H1 (cell line): ENCODE data around the gene CEP78. TPM values are rescaled to one million over a fixed set of nuclear protein-coding genes. Genes with fewer than 3 reads are reported as not detected.

Experiments
- CTCF ChIA-PET: fragments of 300-600 bp; sonication (Branson Sonifier 250); formaldehyde crosslinking; loops from one replicate; lab custom pipeline; 2021; ENCODE audit not compliant: partially characterized antibody; lab: Charles Lee
- POLR2A ChIA-PET: fragments of 300-600 bp; sonication (Branson Sonifier 250); formaldehyde crosslinking; loops from one replicate; lab custom pipeline; 2021; ENCODE audit warnings: inconsistent platforms; ENCODE audit not compliant: partially characterized antibody; lab: Charles Lee
- DNase-seq, 2 experiments: peaks; one replicate each; pipeline versions ENCODE4 v3.0.0 to v3.0.0-alpha.2; 2010 to 2022; ENCODE audit warnings: low spot score in 2 of 2, low read depth in 1 of 2, mixed read lengths in 1 of 2
- FAIRE-seq: peaks from 2 replicates; lab custom pipeline; 2011; peaks lifted over from hg19 to GRCh38; lab: Jason Lieb, UNC
- H2AFZ ChIP-seq: 2 replicates; pipeline ENCODE4 v1.8.1; 2012; ENCODE audit warnings: low read length, inconsistent platforms
- H2AK5ac ChIP-seq: 2 replicates; pipeline ENCODE4 v1.6.1; 2013; ENCODE audit warnings: low read depth, low read length
- H2BK120ac ChIP-seq: replicated peaks from 2 replicates; pipeline ENCODE3; 2013; ENCODE audit warnings: low read depth, low read length, inconsistent platforms
- H2BK12ac ChIP-seq: 2 replicates; pipeline ENCODE4 v1.6.1; 2013; ENCODE audit warnings: low read depth, low read length
- H2BK15ac ChIP-seq: 2 replicates; pipeline ENCODE4 v1.6.1; 2013; ENCODE audit warnings: low read length
- H2BK20ac ChIP-seq: 2 replicates; pipeline ENCODE4 v1.6.1; 2013; ENCODE audit warnings: low read length
- H2BK5ac ChIP-seq: 2 replicates; pipeline ENCODE4 v1.6.1; 2013; ENCODE audit warnings: low read depth, low read length
- H3K14ac ChIP-seq: 2 replicates; pipeline ENCODE4 v1.6.1; 2013; ENCODE audit warnings: inconsistent platforms; ENCODE audit not compliant: insufficient read length
- H3K18ac ChIP-seq: 2 replicates; pipeline ENCODE4 v1.6.1; 2013; ENCODE audit warnings: low read length; ENCODE audit errors: extremely low read depth
- H3K23ac ChIP-seq: 2 replicates; pipeline ENCODE4 v1.6.1; 2013; ENCODE audit warnings: inconsistent platforms; ENCODE audit not compliant: insufficient read length
- H3K23me2 ChIP-seq: 2 replicates; pipeline ENCODE4 v1.6.1; 2013; ENCODE audit warnings: low read depth, low read length
- H3K27ac ChIP-seq: 2 replicates; pipeline ENCODE4 v1.6.1; 2011; ENCODE audit warnings: low read depth, low read length, inconsistent platforms
- H3K27me3 ChIP-seq, 4 experiments: replicated peaks in 1 of 4; 1 replicate in 1 of 4; 2 replicates in 3 of 4; pipeline versions ENCODE4 v1.6.1 to v1.8.1; 2011 to 2013; ENCODE audit warnings: low read length in 3 of 4, mild to moderate bottlenecking in 3 of 4, inconsistent platforms in 2 of 4, mixed read lengths in 2 of 4, moderate library complexity in 1 of 4; ENCODE audit not compliant: control insufficient read depth in 3 of 4, insufficient read depth in 3 of 4; ENCODE audit errors: extremely low read depth in 1 of 4
- H3K36me3 ChIP-seq, 4 experiments: 2 replicates each; pipeline versions ENCODE4 v1.6.1 to v1.8.1; 2011 to 2013; ENCODE audit warnings: mild to moderate bottlenecking in 4 of 4, low read length in 3 of 4, moderate library complexity in 2 of 4, control low read depth in 1 of 4, inconsistent platforms in 1 of 4; ENCODE audit not compliant: insufficient read depth in 4 of 4, control insufficient read depth in 2 of 4
- H3K4ac ChIP-seq: replicated peaks from 2 replicates; pipeline ENCODE3; 2013; ENCODE audit warnings: low read length, low read depth, mixed read lengths, inconsistent platforms; ENCODE audit not compliant: insufficient read length
- H3K4me1 ChIP-seq, 4 experiments: replicated peaks in 1 of 4; 1 replicate in 1 of 4; 2 replicates in 3 of 4; pipeline versions ENCODE4 v1.6.1 to v1.8.1; 2011 to 2013; ENCODE audit warnings: low read length in 3 of 4, inconsistent platforms in 2 of 4, mixed read lengths in 1 of 4; ENCODE audit not compliant: insufficient read depth in 4 of 4, control insufficient read depth in 3 of 4
- H3K4me2 ChIP-seq, 2 experiments: 2 replicates each; pipeline versions ENCODE4 v1.6.1 to v1.8.1; 2011 to 2013; ENCODE audit warnings: low read depth in 2 of 2, low read length in 2 of 2, control low read depth in 1 of 2, inconsistent platforms in 1 of 2, mild to moderate bottlenecking in 1 of 2; ENCODE audit not compliant: insufficient read depth in 1 of 2
- H3K4me3 ChIP-seq, 4 experiments: fragments of 200-600, 300-600 bp in 1 of 4; sonication (generic), shearing (Covaris generic), sonication (Bioruptor Twin) in 1 of 4; 2 replicates each; pipeline versions ENCODE4 v1.5.1 to v1.8.1; 2011 to 2016; ENCODE audit warnings: low read length in 4 of 4, low read depth in 3 of 4, control low read depth in 2 of 4, inconsistent platforms in 2 of 4, mild to moderate bottlenecking in 2 of 4, mixed read lengths in 1 of 4, moderate library complexity in 1 of 4; ENCODE audit not compliant: insufficient read depth in 2 of 4; ENCODE audit errors: extremely low read depth in 1 of 4
- H3K56ac ChIP-seq: replicated peaks from 2 replicates; pipeline ENCODE3; 2013; ENCODE audit warnings: low read depth, mild to moderate bottlenecking, mixed read lengths, low read length, inconsistent platforms; ENCODE audit not compliant: insufficient read length
- H3K79me1 ChIP-seq: 2 replicates; pipeline ENCODE4 v1.6.1; 2013; ENCODE audit warnings: low read depth, low read length, control low read depth
- H3K79me2 ChIP-seq, 2 experiments: 2 replicates each; pipeline versions ENCODE4 v1.6.1 to v1.8.1; 2012 to 2013; ENCODE audit warnings: low read length in 2 of 2, mild to moderate bottlenecking in 2 of 2, inconsistent platforms in 1 of 2; ENCODE audit not compliant: insufficient read depth in 2 of 2, control insufficient read depth in 1 of 2
- H3K9ac ChIP-seq, 4 experiments: replicated peaks in 1 of 4; 1 replicate in 1 of 4; 2 replicates in 3 of 4; pipeline versions ENCODE4 v1.6.1 to v1.8.1; 2011 to 2013; ENCODE audit warnings: low read depth in 3 of 4, low read length in 3 of 4, control low read depth in 2 of 4, mild to moderate bottlenecking in 2 of 4, moderate library complexity in 2 of 4, inconsistent platforms in 1 of 4; ENCODE audit errors: extremely low read depth in 1 of 4
- H3K9me3 ChIP-seq, 2 experiments: 2 replicates each; pipeline versions ENCODE4 v1.6.1 to v1.8.1; 2012 to 2013; ENCODE audit warnings: mild to moderate bottlenecking in 2 of 2, moderate library complexity in 2 of 2, control low read depth in 1 of 2, inconsistent platforms in 1 of 2, low read depth in 1 of 2, low read length in 1 of 2, mixed read lengths in 1 of 2; ENCODE audit not compliant: insufficient read depth in 2 of 2
- H4K20me1 ChIP-seq, 2 experiments: replicated peaks in 1 of 2; 2 replicates each; pipeline versions ENCODE3 to v1.8.1; 2011 to 2013; ENCODE audit warnings: inconsistent platforms in 2 of 2, low read length in 2 of 2, mild to moderate bottlenecking in 1 of 2; ENCODE audit not compliant: insufficient read depth in 2 of 2, control insufficient read depth in 1 of 2
- H4K5ac ChIP-seq: 2 replicates; pipeline ENCODE4 v1.6.1; 2013; ENCODE audit warnings: low read length, low read depth, mixed read lengths, inconsistent platforms; ENCODE audit not compliant: insufficient read length
- H4K8ac ChIP-seq: 2 replicates; pipeline ENCODE4 v1.8.0; 2013; ENCODE audit warnings: mild to moderate bottlenecking, moderate library complexity, low read length, inconsistent platforms; ENCODE audit not compliant: insufficient read depth; ENCODE audit errors: extremely low read depth
- H4K91ac ChIP-seq: replicated peaks from 2 replicates; pipeline ENCODE3; 2013; ENCODE audit warnings: low read length, mixed read lengths, inconsistent platforms; ENCODE audit not compliant: insufficient read length
- ASH2L ChIP-seq: fragments of 200-600, 300-600 bp; sonication (generic); IDR thresholded peaks from one replicate; pipeline ENCODE4 v1.7.1; 2017; ENCODE audit warnings: low read length
- CBX5 ChIP-seq: fragments of 300-800, 300-1000 bp; sonication (generic); IDR thresholded peaks from 2 replicates; pipeline ENCODE4 v1.7.1; 2016; ENCODE audit warnings: antibody characterized with exemption, low read length, low read depth
- POLR2A ChIP-seq, 2 experiments: IDR thresholded peaks; 1 replicate in 1 of 2; 2 replicates in 1 of 2; pipeline ENCODE4 v1.6.1; 2011; ENCODE audit warnings: low read depth in 2 of 2, low read length in 2 of 2, mild to moderate bottlenecking in 2 of 2; ENCODE audit errors: control extremely low read depth in 1 of 2
- SP1 ChIP-seq: IDR thresholded peaks from 2 replicates; pipeline ENCODE4 v1.6.1; 2011; ENCODE audit warnings: low read depth, low read length
- SRF ChIP-seq: IDR thresholded peaks from 2 replicates; pipeline ENCODE4 v1.6.1; 2011; ENCODE audit warnings: mild to moderate bottlenecking, low read depth, low read length, moderate library complexity
- TCF12 ChIP-seq: IDR thresholded peaks from 2 replicates; pipeline ENCODE4 v1.6.1; 2011; ENCODE audit warnings: low read depth, mild to moderate bottlenecking, low read length
- ZNF274 ChIP-seq: IDR thresholded peaks from 2 replicates; pipeline ENCODE4 v1.7.0; 2012; ENCODE audit warnings: low read length, borderline replicate concordance; ENCODE audit errors: extremely low read depth
- WGBS, 2 experiments: shearing (Covaris generic) in 1 of 2; methylation state at CpG; one replicate each; pipeline versions ENCODE4 v1.1.6 to v1.1.7; 2013 to 2015; ENCODE audit warnings: low lambda C conversion rate in 2 of 2, mixed read lengths in 2 of 2, inconsistent platforms in 1 of 2, low coverage in 1 of 2, missing lambda C conversion rate in 1 of 2; ENCODE audit not compliant: insufficient replicate concordance in 2 of 2, insufficient coverage in 1 of 2, insufficient read length in 1 of 2; ENCODE audit errors: extremely low coverage in 1 of 2, missing lambda C conversion rate in 1 of 2; 5-methylcytosine and 5-hydroxymethylcytosine counted together
- polyA plus RNA-seq, 7 experiments: library from polyadenylated mRNA; depleted of rRNA in 3 of 7; stranded (reverse) in 5 of 7; unstranded in 2 of 7; fragments of >200 nt in 5 of 7; fragments of 200-250 nt in 2 of 7; gene quantifications; 1 replicate in 5 of 7; 2 replicates in 1 of 7; 4 replicates in 1 of 7; pipeline versions ENCODE4 v1.2.1 to v1.2.3, GENCODE V29; 2011 to 2013; ENCODE audit warnings: missing spikeins in 2 of 7, mixed read lengths in 2 of 7
- total RNA-seq: library from RNA; stranded (reverse); fragmentation: NEBNext Ultra II Directional; extraction: Animal tissue kit (Norgen Biotek cat#: 25700); gene quantifications from 2 replicates; pipeline ENCODE4 v1.2.1, GENCODE V29; 2021

CEP78 gene
- total and polyA plus RNA-seq, 2 of the 8 experiments (the other 6 are each of a cell fraction or from before 2014, with no cell fraction given): 10.3 to 40.9 TPM

DNA sequence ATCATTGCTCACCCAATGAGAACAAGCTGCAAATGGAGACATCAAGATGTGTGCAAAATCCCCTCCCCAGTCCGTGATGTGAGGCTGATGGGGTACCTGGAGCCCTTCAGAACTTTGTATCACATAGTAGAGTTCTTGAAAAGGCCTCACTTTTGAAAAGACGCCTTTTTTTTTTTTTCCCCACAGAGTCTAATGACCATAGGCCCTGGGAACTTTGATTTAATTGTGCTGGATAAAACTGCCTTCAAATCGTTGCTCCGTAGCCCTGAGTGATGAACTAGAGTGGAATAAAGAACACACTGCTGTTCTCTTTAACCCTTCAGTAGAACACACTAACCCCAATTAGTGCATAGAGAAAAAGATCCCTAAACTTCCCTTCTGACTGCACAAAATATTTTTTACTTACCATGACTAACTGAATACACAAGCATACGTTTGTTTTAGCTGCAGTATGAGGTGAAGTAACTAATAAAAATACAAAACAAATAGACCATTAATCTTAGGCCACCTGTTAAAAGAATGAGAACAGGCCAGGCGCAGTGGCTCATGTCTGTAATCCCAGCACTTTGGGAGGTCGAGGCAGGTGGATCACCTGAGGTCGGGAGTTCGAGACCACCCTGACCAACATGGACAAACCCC is 76.1 kb downstream of the CEP78 start:
- H3K56ac ChIP-seq: no peak overlapping the region
- H2BK20ac ChIP-seq: no peak overlapping the region
- no peak overlapping the region for H3K27ac ChIP-seq
- WGBS, 2 experiments: 91% methylated on average over 9 of the region's 9 CpGs; no CpG with 5 or more reads in 1 of the 2 experiments
- no peak overlapping the region for H4K8ac ChIP-seq
- no peak overlapping the region for H3K4ac ChIP-seq
- H3K79me2 ChIP-seq: peaks cover 0 to 76% of the 10 kb centered on the region in 2 experiments; a peak in 2 of 4 replicates
- H4K91ac ChIP-seq: no peak overlapping the region
- no peak overlapping the region for H2BK15ac ChIP-seq
- H3K9me3 ChIP-seq: no peaks in the 10 kb centered on the region
- no peak overlapping the region for H3K23ac ChIP-seq
- no peak for TF ChIP-seq TCF12
- no peak for TF ChIP-seq SP1
- no peak for TF ChIP-seq SRF
- no peak for TF ChIP-seq ASH2L
- TF ChIP-seq ZNF274: no peak
- TF ChIP-seq POLR2A (IDR thresholded peaks at IDR 0.05; ENCODE audit: control extremely low read depth in 1 of 2, low read depth in 2 of 2, low read length in 2 of 2): peak in 1 of 2 experiments; percentile 37; a peak in 1 of 3 replicates
- no peak for TF ChIP-seq CBX5
- TF ChIP-seq, all 59 proteins: peak for 1
- Histone ChIP-seq H3K4me2 (no peak overlapping the region), H4K20me1 (peaks cover 25 to 27% of the 10 kb centered on the region in 2 experiments), H4K5ac (no peak overlapping the region), H2AFZ (no peak overlapping the region), H3K9ac (no peak overlapping the region), H2AK5ac (no peak overlapping the region), H2BK12ac (no peak overlapping the region), H3K27me3 (no peaks in the 10 kb centered on the region), H3K79me1 (peaks cover 7% of the 10 kb centered on the region), H3K36me3 (peaks cover 30 to 100% (median 75%) of the 10 kb centered on the region in 4 experiments), H3K14ac (no peak overlapping the region), H3K18ac (no peak overlapping the region), H3K23me2 (no peaks in the 10 kb centered on the region), H3K4me1 (no peaks in the 10 kb centered on the region), H2BK120ac (no peak overlapping the region), H3K4me3 (no peak overlapping the region), H2BK5ac (no peak overlapping the region)
- ChIA-PET CTCF (interaction anchor here (0.6 kb wide), 1 partner anchor 10 kb away, joined by 3 read pairs; no protein-coding TSS in a partner anchor), POLR2A (interaction anchor here (0.5 to 27.8 kb wide), 12 partner anchors 13 to 352 kb away, joined by 3 to 936 read pairs (median 5); partner anchors contain the start of genes CEP78 and PSAT1)
- DNase-seq (no peak), FAIRE-seq (no peak)
